Measurements from ENCODE around the gene TMEM50B.
"Not testable (repeated sequence)": the region's sequence is repeated elsewhere in the genome, so short reads cannot be mapped to it uniquely, and the experiment has no call there.

GRCh38 chr21:33446620-33447019 lies 33.2 kb downstream of the TMEM50B start:
- TF ChIP-seq CTCF (conservative IDR thresholded peaks at IDR 0.05; ENCODE audit: low read depth, low read length); EZH2 (IDR thresholded peaks at IDR 0.05; ENCODE audit: borderline replicate concordance, low read depth, low read length, poor library complexity, severe bottlenecking): not testable (repeated sequence)

Data from A673 (cell line).